ENCODE measurements around the gene HS6ST3. TPM values are rescaled to one million over a fixed set of nuclear protein-coding genes. Genes with fewer than 3 reads are reported as not detected.

HS6ST3 gene
- total RNA-seq, 1 experiment from 2014 or later = not detected

DNA sequence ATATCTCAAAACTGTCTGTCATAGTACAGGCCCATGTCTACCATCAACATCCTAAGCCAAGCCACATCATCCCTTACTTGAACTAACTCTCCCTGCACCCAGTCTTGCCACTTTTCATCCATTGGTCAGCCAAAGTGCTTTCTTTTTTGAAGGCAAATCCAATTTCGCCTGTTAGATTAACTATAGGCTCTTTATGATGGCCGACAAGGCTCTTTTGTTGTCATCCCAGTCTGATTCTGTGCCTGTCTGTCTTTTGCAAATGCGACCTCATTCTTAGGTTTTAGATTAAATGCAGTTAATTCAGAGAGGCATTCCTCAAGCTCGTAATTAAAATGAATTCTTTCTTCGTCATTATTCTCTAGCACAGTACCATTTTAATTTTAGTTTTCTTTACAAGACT, 148.3 kb downstream of the HS6ST3 start:
- Mint-ChIP-seq H3K27ac (ENCODE audit: unreplicated experiment) (no peak overlapping the region), H3K27me3 (ENCODE audit: insufficient read depth, unreplicated experiment) (no peaks in the 10 kb centered on the region), H3K9me3 (ENCODE audit: unreplicated experiment) (no peaks in the 10 kb centered on the region), H3K4me1 (ENCODE audit: low read depth, unreplicated experiment) (no peaks in the 10 kb centered on the region), H3K36me3 (ENCODE audit: insufficient read depth, unreplicated experiment) (no peaks in the 10 kb centered on the region), H3K4me3 (ENCODE audit: unreplicated experiment) (no peak overlapping the region)
- H3K36me3 ChIP-seq (ENCODE audit: control insufficient read depth, insufficient read depth, low read length) = no peaks in the 10 kb centered on the region
- H3K9me3 ChIP-seq = no peaks in the 10 kb centered on the region
- ChIA-PET POLR2A (no interaction called here), CTCF (no interaction called here)
- H3K4me3 ChIP-seq (ENCODE audit: low read depth, low read length) = no peak overlapping the region
- TF ChIP-seq, protein P1, sequence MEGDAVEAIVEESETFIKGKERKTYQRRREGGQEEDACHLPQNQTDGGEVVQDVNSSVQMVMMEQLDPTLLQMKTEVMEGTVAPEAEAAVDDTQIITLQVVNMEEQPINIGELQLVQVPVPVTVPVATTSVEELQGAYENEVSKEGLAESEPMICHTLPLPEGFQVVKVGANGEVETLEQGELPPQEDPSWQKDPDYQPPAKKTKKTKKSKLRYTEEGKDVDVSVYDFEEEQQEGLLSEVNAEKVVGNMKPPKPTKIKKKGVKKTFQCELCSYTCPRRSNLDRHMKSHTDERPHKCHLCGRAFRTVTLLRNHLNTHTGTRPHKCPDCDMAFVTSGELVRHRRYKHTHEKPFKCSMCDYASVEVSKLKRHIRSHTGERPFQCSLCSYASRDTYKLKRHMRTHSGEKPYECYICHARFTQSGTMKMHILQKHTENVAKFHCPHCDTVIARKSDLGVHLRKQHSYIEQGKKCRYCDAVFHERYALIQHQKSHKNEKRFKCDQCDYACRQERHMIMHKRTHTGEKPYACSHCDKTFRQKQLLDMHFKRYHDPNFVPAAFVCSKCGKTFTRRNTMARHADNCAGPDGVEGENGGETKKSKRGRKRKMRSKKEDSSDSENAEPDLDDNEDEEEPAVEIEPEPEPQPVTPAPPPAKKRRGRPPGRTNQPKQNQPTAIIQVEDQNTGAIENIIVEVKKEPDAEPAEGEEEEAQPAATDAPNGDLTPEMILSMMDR (IDR thresholded peaks at IDR 0.05; ENCODE audit: insufficient read depth in 1 of 2, low read depth in 1 of 2, low read length in 1 of 2, severe bottlenecking in 1 of 2, unreplicated experiment in 1 of 2) = no peak
- intact Hi-C loops (cut with micrococcal nuclease; ENCODE audit: unreplicated experiment) = no loop called here
- DNase-seq = no peak
- H3K4me1 ChIP-seq = no peaks in the 10 kb centered on the region
- BruUV-seq (replicated peaks) = no TSS peak
- H3K27me3 ChIP-seq (replicated peaks; ENCODE audit: control insufficient read depth, insufficient read depth, low read length) = no peaks in the 10 kb centered on the region

DNA sequence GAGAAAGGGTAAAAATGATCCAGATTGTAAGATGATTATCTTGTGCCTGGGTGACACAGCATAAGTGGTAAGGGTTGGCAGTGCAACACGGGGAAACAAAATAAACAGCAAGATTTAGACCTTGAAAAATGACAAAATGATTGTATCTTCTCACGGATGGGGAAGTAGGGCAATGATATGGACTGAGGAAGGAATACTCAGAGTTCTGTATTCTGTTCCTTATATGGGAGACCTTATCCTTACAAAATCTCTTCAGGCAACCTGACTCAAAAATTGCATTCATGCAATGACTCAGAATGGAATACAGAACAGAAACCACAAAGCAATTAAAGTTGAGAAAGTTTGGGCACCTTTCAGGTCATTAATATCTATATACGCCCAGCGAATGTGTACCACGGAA, 149.0 kb downstream of the HS6ST3 start:
- BruUV-seq (replicated peaks) = no TSS peak
- H3K9me3 Mint-ChIP-seq (ENCODE audit: unreplicated experiment) = no peaks in the 10 kb centered on the region
- Histone ChIP-seq H3K9me3 (no peaks in the 10 kb centered on the region), H3K4me1 (no peaks in the 10 kb centered on the region), H3K4me3 (ENCODE audit: low read depth, low read length) (no peak overlapping the region), H3K27me3 (replicated peaks; ENCODE audit: control insufficient read depth, insufficient read depth, low read length) (no peaks in the 10 kb centered on the region), H3K36me3 (ENCODE audit: control insufficient read depth, insufficient read depth, low read length) (no peaks in the 10 kb centered on the region)
- no peaks in the 10 kb centered on the region for H3K36me3 Mint-ChIP-seq (ENCODE audit: insufficient read depth, unreplicated experiment)
- no peak for DNase-seq
- TF ChIP-seq, protein P1 (IDR thresholded peaks at IDR 0.05; ENCODE audit: insufficient read depth in 1 of 2, low read depth in 1 of 2, low read length in 1 of 2, severe bottlenecking in 1 of 2, unreplicated experiment in 1 of 2) = no peak
- H3K4me1 Mint-ChIP-seq (ENCODE audit: low read depth, unreplicated experiment) = no peaks in the 10 kb centered on the region
- CTCF ChIA-PET = no interaction called here
- no peak overlapping the region for H3K27ac Mint-ChIP-seq (ENCODE audit: unreplicated experiment)
- H3K27me3 Mint-ChIP-seq (ENCODE audit: insufficient read depth, unreplicated experiment) = no peaks in the 10 kb centered on the region
- intact Hi-C loops (cut with micrococcal nuclease; ENCODE audit: unreplicated experiment) = no loop called here
- no peak overlapping the region for H3K4me3 Mint-ChIP-seq (ENCODE audit: unreplicated experiment)
- POLR2A ChIA-PET = no interaction called here

DNA sequence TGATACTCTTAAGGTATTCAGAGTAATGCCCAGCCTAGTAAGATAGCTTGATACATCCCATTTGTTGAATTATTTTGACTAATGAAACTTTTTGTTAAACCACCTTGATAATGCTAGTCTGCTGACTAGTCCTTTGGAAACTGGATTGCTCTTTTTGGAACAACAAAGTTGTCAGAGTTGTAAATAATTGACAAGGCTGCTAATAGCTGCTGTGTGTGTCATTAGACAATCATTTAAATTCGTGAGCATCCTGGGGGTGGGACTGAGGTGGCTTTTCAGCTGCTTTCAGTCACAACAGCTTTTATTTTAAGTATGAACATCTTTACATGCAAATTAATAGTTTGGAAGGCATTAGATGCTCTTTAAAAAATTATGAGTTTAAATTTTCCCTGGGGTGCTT, 153.5 kb downstream of the HS6ST3 start:
- Mint-ChIP-seq H3K27ac (ENCODE audit: unreplicated experiment) (no peak overlapping the region), H3K4me1 (ENCODE audit: low read depth, unreplicated experiment) (no peaks in the 10 kb centered on the region), H3K4me3 (ENCODE audit: unreplicated experiment) (no peak overlapping the region), H3K36me3 (ENCODE audit: insufficient read depth, unreplicated experiment) (no peaks in the 10 kb centered on the region), H3K27me3 (ENCODE audit: insufficient read depth, unreplicated experiment) (peaks cover 4% of the 10 kb centered on the region), H3K9me3 (ENCODE audit: unreplicated experiment) (no peaks in the 10 kb centered on the region)
- no peaks in the 10 kb centered on the region for H3K9me3 ChIP-seq
- BruUV-seq (replicated peaks) = no TSS peak
- H3K36me3 ChIP-seq (ENCODE audit: control insufficient read depth, insufficient read depth, low read length) = no peaks in the 10 kb centered on the region
- no peak overlapping the region for H3K4me3 ChIP-seq (ENCODE audit: low read depth, low read length)
- H3K4me1 ChIP-seq = no peaks in the 10 kb centered on the region
- TF ChIP-seq, protein P1 (IDR thresholded peaks at IDR 0.05; ENCODE audit: insufficient read depth in 1 of 2, low read depth in 1 of 2, low read length in 1 of 2, severe bottlenecking in 1 of 2, unreplicated experiment in 1 of 2) = no peak
- DNase-seq = no peak
- H3K27me3 ChIP-seq (replicated peaks; ENCODE audit: control insufficient read depth, insufficient read depth, low read length) = no peaks in the 10 kb centered on the region
- ChIA-PET POLR2A (no interaction called here), CTCF (interaction anchor here (1.2 kb wide), 1 partner anchor 14 kb away, joined by 3 read pairs; no protein-coding TSS in a partner anchor)
- intact Hi-C loops (cut with micrococcal nuclease; ENCODE audit: unreplicated experiment) = no loop called here
